Effector memory CD8-positive, alpha-beta T cell (primary cell): ENCODE measurements around the gene PHOSPHO1.
"Not testable (repeated sequence)": the region's sequence is repeated elsewhere in the genome, so short reads cannot be mapped to it uniquely, and the experiment has no call there.

Experiments
- ATAC-seq: fragments of 150-1000 bp; cut with Tn5 transposase; replicated peaks from 2 replicates; pipeline ENCODE4 v1.10.0; 2021; ENCODE audit warnings: mild to moderate bottlenecking, moderate library complexity
- DNase-seq, 3 experiments: peaks; one replicate each; pipeline ENCODE4 v3.0.0; 2021
- H3K27ac Mint-ChIP-seq, 2 donors: one replicate each; pipeline ENCODE4 v1.8.0; 2022; ENCODE audit warnings: mild to moderate bottlenecking in 2 of 2, mixed read lengths in 2 of 2, moderate library complexity in 2 of 2
- H3K27me3 Mint-ChIP-seq, 2 donors: one replicate each; pipeline ENCODE4 v1.8.0; 2022; ENCODE audit warnings: mixed read lengths in 2 of 2
- H3K36me3 Mint-ChIP-seq: one replicate; pipeline ENCODE4 v1.8.0; 2022; ENCODE audit warnings: mild to moderate bottlenecking, moderate library complexity, mixed read lengths; ENCODE audit not compliant: insufficient read depth
- H3K4me1 Mint-ChIP-seq, 2 donors: one replicate each; pipeline ENCODE4 v1.8.0; 2022; ENCODE audit warnings: low read depth in 2 of 2, mixed read lengths in 2 of 2
- H3K4me3 Mint-ChIP-seq, 2 donors: one replicate each; pipeline ENCODE4 v1.8.0; 2022; ENCODE audit warnings: mild to moderate bottlenecking in 2 of 2, mixed read lengths in 2 of 2, moderate library complexity in 2 of 2
- H3K9me3 Mint-ChIP-seq, 2 donors: one replicate each; pipeline ENCODE4 v1.8.0; 2022; ENCODE audit warnings: mixed read lengths in 2 of 2

Gene PHOSPHO1

GRCh38 chr17:49187301-49187700 is 43.3 kb downstream of the PHOSPHO1 start:
- no peak overlapping the region for H3K4me3 Mint-ChIP-seq
- H3K4me1 Mint-ChIP-seq = peaks cover 16 to 24% of the 10 kb centered on the region in 2 donors
- no peak for ATAC-seq
- H3K36me3 Mint-ChIP-seq = peaks cover 10% of the 10 kb centered on the region
- no peak overlapping the region for H3K27ac Mint-ChIP-seq
- peaks cover 0 to 2% of the 10 kb centered on the region in 2 donors for H3K9me3 Mint-ChIP-seq
- H3K27me3 Mint-ChIP-seq = peaks cover 0 to 4% of the 10 kb centered on the region in 2 donors
- DNase-seq = no peak

- H3K9me3 Mint-ChIP-seq, H3K36me3 Mint-ChIP-seq, H3K27ac Mint-ChIP-seq, H3K27me3 Mint-ChIP-seq, ATAC-seq, DNase-seq, H3K4me3 Mint-ChIP-seq: not testable (repeated sequence)
- H3K4me1 Mint-ChIP-seq = peaks cover 4 to 10% of the 10 kb centered on the region in 2 donors
Measured at GRCh38 chr17:49185381-49185780, 45.2 kb downstream of the PHOSPHO1 start.

- ATAC-seq, DNase-seq, H3K4me3 Mint-ChIP-seq, H3K27me3 Mint-ChIP-seq, H3K4me1 Mint-ChIP-seq, H3K27ac Mint-ChIP-seq, H3K9me3 Mint-ChIP-seq, H3K36me3 Mint-ChIP-seq: not testable (repeated sequence)
Measured at GRCh38 chr17:49184522-49184921, 46.1 kb downstream of the PHOSPHO1 start.

GRCh38 chr17:49183801-49184200 is 46.8 kb downstream of the PHOSPHO1 start:
- Mint-ChIP-seq H3K27ac (no peak overlapping the region), H3K27me3 (no peaks in the 10 kb centered on the region), H3K4me1 (peaks cover 3 to 5% of the 10 kb centered on the region in 2 donors), H3K36me3 (peaks cover 2% of the 10 kb centered on the region), H3K4me3 (no peak overlapping the region), H3K9me3 (peaks cover 0 to 2% of the 10 kb centered on the region in 2 donors)
- DNase-seq (no peak), ATAC-seq (no peak)

- Mint-ChIP-seq H3K9me3 (peaks cover 0 to 2% of the 10 kb centered on the region in 2 donors), H3K27me3 (no peaks in the 10 kb centered on the region), H3K36me3 (peaks cover 2% of the 10 kb centered on the region), H3K27ac (no peak overlapping the region), H3K4me3 (no peak overlapping the region), H3K4me1 (peaks cover 3 to 5% of the 10 kb centered on the region in 2 donors)
- ATAC-seq (no peak), DNase-seq (no peak)
Measured at GRCh38 chr17:49183341-49183740, 47.2 kb downstream of the PHOSPHO1 start.

GRCh38 chr17:49180998-49181635 is 49.5 kb downstream of the PHOSPHO1 start:
- Mint-ChIP-seq H3K4me1 (peaks cover 3 to 5% of the 10 kb centered on the region in 2 donors), H3K27ac (no peak overlapping the region), H3K4me3 (no peak overlapping the region), H3K9me3 (peaks cover under 1 to 2% of the 10 kb centered on the region in 2 donors), H3K27me3 (peaks cover 0 to 2% of the 10 kb centered on the region in 2 donors), H3K36me3 (peaks cover 2% of the 10 kb centered on the region)
- ATAC-seq = no peak
- no peak for DNase-seq

- DNase-seq (peak; percentile 57 to 66 (median 62)), ATAC-seq (peak; percentile 55)
- Mint-ChIP-seq H3K4me3 (no peak overlapping the region), H3K36me3 (peaks cover 2% of the 10 kb centered on the region), H3K27ac (no peak overlapping the region), H3K4me1 (peaks cover 3 to 5% of the 10 kb centered on the region in 2 donors), H3K27me3 (peaks cover 2 to 10% of the 10 kb centered on the region in 2 donors), H3K9me3 (peaks cover 1 to 9% of the 10 kb centered on the region in 2 donors)
Measured at GRCh38 chr17:49180303-49180702, 50.3 kb downstream of the PHOSPHO1 start.

GRCh38 chr17:49175978-49176377 is 54.6 kb downstream of the PHOSPHO1 start:
- Mint-ChIP-seq H3K27me3 (peaks cover 31 to 50% of the 10 kb centered on the region in 2 donors), H3K9me3 (peaks cover 0 to 15% of the 10 kb centered on the region in 2 donors)
- not testable (repeated sequence) for H3K4me3 Mint-ChIP-seq, H3K36me3 Mint-ChIP-seq, H3K27ac Mint-ChIP-seq, ATAC-seq, H3K4me1 Mint-ChIP-seq, DNase-seq
